GM12864 (cell line): ENCODE measurements around the gene VWA3B.

ENCODE experiments used
- DNase-seq: peaks from one replicate; pipeline ENCODE4 v3.0.0-alpha.2; 2011; ENCODE audit warnings: low read depth
- H3K4me3 ChIP-seq: 2 replicates; pipeline ENCODE4 v1.5.1; 2011; ENCODE audit warnings: mild to moderate bottlenecking, low read depth, low read length, control low read depth
- CTCF ChIP-seq: IDR thresholded peaks from 2 replicates; pipeline ENCODE4 v1.5.1; 2011; ENCODE audit warnings: low read depth, mild to moderate bottlenecking, moderate library complexity, low read length, control low read depth, inconsistent platforms; ENCODE audit errors: missing control alignments

The VWA3B gene

GRCh38 chr2:98158305-98158704 is 71.3 kb downstream of the VWA3B start:
- no peak overlapping the region for H3K4me3 ChIP-seq
- no peak for TF ChIP-seq CTCF
- no peak for DNase-seq

- no peak overlapping the region for H3K4me3 ChIP-seq
- DNase-seq, result no peak
- no peak for TF ChIP-seq CTCF
Observed at GRCh38 chr2:98160554-98160953, 73.6 kb downstream of the VWA3B start.

- H3K4me3 ChIP-seq, result no peak overlapping the region
- no peak for DNase-seq
- TF ChIP-seq CTCF, result no peak
Observed at GRCh38 chr2:98161186-98161585, 74.2 kb downstream of the VWA3B start.

- no peak for DNase-seq
- no peak overlapping the region for H3K4me3 ChIP-seq
- TF ChIP-seq CTCF, result no peak
Observed at GRCh38 chr2:98164256-98164655, 77.3 kb downstream of the VWA3B start.

- no peak for TF ChIP-seq CTCF
- no peak for DNase-seq
- no peak overlapping the region for H3K4me3 ChIP-seq
Observed at GRCh38 chr2:98165516-98166071, 78.6 kb downstream of the VWA3B start.

- DNase-seq, result no peak
- no peak overlapping the region for H3K4me3 ChIP-seq
- TF ChIP-seq CTCF, result no peak
Observed at GRCh38 chr2:98167916-98168315, 80.9 kb downstream of the VWA3B start.

- H3K4me3 ChIP-seq, result no peak overlapping the region
- no peak for DNase-seq
- no peak for TF ChIP-seq CTCF
Observed at GRCh38 chr2:98170076-98170475, 83.1 kb downstream of the VWA3B start.
